ENCODE results near the gene CORO1A. TPM values are rescaled to one million over a fixed set of nuclear protein-coding genes. Genes with fewer than 3 reads are reported as not detected.

CORO1A gene
- total RNA-seq, 2 experiments from 2014 or later = 1,130 to 1,151 TPM

DNA sequence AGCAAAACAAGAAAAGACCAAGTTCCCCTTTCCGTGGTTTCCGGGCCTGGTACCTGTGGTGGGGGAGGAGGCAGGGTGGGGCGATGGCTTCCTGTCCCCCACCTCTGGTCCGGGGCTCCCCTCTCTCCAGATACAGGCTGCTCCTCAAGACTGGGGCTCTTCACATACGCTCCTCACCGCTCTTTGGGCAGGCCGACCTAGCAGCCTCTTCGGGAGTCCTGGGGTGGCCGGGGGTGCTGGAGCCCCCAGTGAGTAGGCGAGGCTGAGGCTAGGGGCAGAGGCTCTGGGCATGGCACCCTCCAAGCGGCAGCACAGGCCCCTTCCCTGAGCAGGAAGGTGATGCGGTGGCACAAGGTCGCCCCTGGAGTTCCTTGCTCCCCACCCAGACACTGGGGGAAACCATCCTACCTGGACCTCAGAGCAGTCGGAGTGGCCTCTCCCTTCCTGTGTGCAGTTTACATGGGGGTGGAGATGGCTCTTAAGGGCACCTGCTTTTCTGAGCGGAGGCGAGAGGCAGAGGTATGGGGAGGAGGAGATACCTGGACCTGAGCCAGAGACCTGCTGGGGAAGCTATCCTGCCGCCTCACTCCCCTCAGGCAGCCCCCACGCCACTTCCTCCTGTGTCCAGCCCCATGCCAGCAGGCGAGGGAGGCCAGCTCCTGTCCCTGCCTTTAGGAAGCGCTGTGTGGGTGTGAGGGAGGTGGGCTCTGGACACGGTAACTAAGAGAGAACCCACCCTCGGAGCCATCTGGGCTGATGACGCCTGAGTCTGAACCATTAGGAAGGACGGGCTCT, 891 bp downstream of the CORO1A start:
- H3K36me3 Mint-ChIP-seq (ENCODE audit: low read depth) = peaks cover 44% of the 10 kb centered on the region
- ATAC-seq (peak; percentile 18), DNase-seq (peak; percentile 88)
- POLR2A ChIA-PET = interaction anchor here (1.0 to 4.5 kb wide), 10 partner anchors 47 to 351 kb away, joined by 3 to 47 read pairs (median 6); partner anchors contain the start of genes ALDOA, TBX6, YPEL3 and ZNF747
- H3K9me3 Mint-ChIP-seq = no peaks in the 10 kb centered on the region
- CTCF ChIA-PET = interaction anchor here (0.8 to 2.0 kb wide), 3 partner anchors 72 to 225 kb away, joined by 3 to 19 read pairs (median 4); partner anchors contain the start of genes GDPD3 and TBX6
- TF ChIP-seq, protein P1, sequence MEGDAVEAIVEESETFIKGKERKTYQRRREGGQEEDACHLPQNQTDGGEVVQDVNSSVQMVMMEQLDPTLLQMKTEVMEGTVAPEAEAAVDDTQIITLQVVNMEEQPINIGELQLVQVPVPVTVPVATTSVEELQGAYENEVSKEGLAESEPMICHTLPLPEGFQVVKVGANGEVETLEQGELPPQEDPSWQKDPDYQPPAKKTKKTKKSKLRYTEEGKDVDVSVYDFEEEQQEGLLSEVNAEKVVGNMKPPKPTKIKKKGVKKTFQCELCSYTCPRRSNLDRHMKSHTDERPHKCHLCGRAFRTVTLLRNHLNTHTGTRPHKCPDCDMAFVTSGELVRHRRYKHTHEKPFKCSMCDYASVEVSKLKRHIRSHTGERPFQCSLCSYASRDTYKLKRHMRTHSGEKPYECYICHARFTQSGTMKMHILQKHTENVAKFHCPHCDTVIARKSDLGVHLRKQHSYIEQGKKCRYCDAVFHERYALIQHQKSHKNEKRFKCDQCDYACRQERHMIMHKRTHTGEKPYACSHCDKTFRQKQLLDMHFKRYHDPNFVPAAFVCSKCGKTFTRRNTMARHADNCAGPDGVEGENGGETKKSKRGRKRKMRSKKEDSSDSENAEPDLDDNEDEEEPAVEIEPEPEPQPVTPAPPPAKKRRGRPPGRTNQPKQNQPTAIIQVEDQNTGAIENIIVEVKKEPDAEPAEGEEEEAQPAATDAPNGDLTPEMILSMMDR (IDR thresholded peaks at IDR 0.05) = no peak
- peaks cover 28% of the 10 kb centered on the region for H3K4me1 Mint-ChIP-seq (ENCODE audit: low read depth)
- peak overlapping the region; percentile 100 for H3K27ac Mint-ChIP-seq
- peak overlapping the region; percentile 100 for H3K4me3 Mint-ChIP-seq
- intact Hi-C loops (cut with micrococcal nuclease) = no loop called here
- H3K27me3 Mint-ChIP-seq = no peaks in the 10 kb centered on the region

DNA sequence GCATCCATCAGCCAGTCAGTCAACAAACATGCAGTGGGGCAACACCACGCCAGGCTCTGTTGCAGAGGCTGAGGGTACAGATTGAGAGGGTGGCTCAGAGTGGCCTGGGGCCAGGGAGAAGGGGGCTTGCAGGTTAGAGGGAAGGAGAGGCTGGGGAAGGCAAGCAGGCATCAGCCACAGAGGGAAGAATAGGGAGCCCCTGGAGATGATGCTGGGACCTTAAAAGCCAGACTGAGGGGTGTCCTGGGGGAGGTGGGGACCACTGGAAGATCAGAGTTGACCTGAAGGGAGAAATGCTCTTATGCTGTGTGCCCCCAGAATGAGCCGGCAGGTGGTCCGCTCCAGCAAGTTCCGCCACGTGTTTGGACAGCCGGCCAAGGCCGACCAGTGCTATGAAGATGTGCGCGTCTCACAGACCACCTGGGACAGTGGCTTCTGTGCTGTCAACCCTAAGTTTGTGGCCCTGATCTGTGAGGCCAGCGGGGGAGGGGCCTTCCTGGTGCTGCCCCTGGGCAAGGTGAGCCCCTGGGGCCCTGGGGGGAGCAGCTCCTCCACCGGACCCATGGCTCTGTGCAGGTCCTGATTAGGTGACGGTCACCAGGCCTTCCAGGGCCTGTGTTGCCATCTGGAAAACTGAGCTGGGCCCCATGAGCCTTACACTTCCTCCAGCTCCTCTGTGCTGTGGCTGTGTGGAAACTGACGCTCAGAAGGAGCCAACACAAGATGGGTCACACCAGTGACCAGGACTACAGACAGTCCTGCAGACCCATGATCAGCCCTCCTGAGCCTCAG, 1.7 kb downstream of the CORO1A start:
- CTCF ChIA-PET = interaction anchor here (1.1 to 2.7 kb wide), 5 partner anchors 73 to 224 kb away, joined by 3 to 19 read pairs (median 8); partner anchors contain the start of genes GDPD3 and TBX6
- Mint-ChIP-seq H3K36me3 (ENCODE audit: low read depth) (peaks cover 44% of the 10 kb centered on the region), H3K27me3 (no peaks in the 10 kb centered on the region), H3K4me3 (peak overlapping the region; percentile 100), H3K27ac (peak overlapping the region; percentile 100), H3K9me3 (no peaks in the 10 kb centered on the region), H3K4me1 (ENCODE audit: low read depth) (peaks cover 28% of the 10 kb centered on the region)
- peak; percentile 5 for ATAC-seq
- DNase-seq = peak; percentile 61
- POLR2A ChIA-PET = interaction anchor here (0.7 to 4.5 kb wide), 18 partner anchors 12 to 448 kb away, joined by 3 to 47 read pairs (median 4); partner anchors contain the start of genes ALDOA, TBX6 and YPEL3
- intact Hi-C loops (cut with micrococcal nuclease) = no loop called here
- TF ChIP-seq, protein P1 (IDR thresholded peaks at IDR 0.05) = no peak

DNA sequence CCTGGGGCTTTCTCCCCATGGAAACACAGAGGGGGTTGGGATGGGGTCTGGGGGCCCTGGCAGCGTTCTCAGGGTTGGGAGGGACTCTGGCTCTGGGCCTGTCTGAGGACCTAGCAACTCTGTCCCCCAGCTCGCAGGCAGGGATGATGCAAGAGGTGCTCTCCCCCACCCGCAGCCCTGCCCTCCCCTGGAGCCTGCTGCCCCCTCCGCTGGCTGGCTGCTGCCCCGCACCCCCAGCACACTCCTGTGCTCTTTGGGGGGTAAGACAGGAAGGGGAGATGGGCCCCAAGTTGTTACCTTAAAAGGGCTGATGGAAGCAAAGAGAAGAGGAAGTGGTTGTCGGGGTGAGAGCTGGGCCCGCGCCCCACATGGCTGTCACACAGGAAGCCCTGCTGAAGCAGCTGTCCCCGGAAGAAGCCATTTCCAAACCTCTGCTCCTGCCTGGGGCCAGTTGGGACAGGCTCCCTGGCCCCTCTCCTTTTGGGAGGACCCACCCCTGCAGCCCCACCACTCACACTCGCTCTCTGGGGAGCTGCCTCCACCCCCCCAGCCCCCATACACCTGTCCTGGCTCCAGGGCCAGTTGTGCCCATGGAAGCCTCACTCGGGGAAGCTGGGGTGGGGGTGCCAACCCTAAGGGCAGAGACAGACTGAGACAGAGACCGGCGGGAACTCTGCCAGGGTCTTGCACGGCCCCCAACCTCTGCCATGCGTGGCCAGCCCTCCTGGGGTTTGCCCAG, 2.5 kb downstream of the CORO1A start:
- H3K36me3 Mint-ChIP-seq (ENCODE audit: low read depth) = peaks cover 44% of the 10 kb centered on the region
- peak overlapping the region; percentile 100 for H3K4me3 Mint-ChIP-seq
- H3K27ac Mint-ChIP-seq = peak overlapping the region; percentile 100
- H3K9me3 Mint-ChIP-seq = no peaks in the 10 kb centered on the region
- peak; percentile 49 for ATAC-seq
- TF ChIP-seq, protein P1 (IDR thresholded peaks at IDR 0.05) = no peak
- peak; percentile 95 for DNase-seq
- intact Hi-C loops (cut with micrococcal nuclease) = no loop called here
- CTCF ChIA-PET = interaction anchor here (0.9 to 2.7 kb wide), 6 partner anchors 54 to 223 kb away, joined by 3 to 19 read pairs (median 6); partner anchors contain the start of genes GDPD3 and TBX6
- POLR2A ChIA-PET = interaction anchor here (0.9 to 4.5 kb wide), 19 partner anchors 56 to 447 kb away, joined by 3 to 47 read pairs (median 4); partner anchors contain the start of genes ALDOA, MAPK3, SEPTIN1 and TBX6
- no peaks in the 10 kb centered on the region for H3K27me3 Mint-ChIP-seq
- peaks cover 24% of the 10 kb centered on the region for H3K4me1 Mint-ChIP-seq (ENCODE audit: low read depth)

DNA sequence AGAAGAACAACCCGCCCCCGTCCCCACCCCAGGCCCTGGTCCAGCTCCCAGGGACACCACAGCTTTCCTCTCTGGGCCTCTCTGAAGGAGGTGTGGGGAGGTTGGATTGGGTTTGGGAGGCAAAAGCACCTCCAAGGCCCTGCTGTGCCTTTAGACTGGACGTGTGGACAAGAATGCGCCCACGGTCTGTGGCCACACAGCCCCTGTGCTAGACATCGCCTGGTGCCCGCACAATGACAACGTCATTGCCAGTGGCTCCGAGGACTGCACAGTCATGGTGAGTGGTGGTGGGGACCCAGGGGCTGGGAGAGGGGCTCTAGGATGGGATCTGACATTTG, 3.0 kb downstream of the CORO1A start:
- ChIA-PET POLR2A (interaction anchor here (0.6 to 4.5 kb wide), 14 partner anchors 57 to 447 kb away, joined by 3 to 47 read pairs (median 4); partner anchors contain the start of genes ALDOA, MAPK3, SEPTIN1 and TBX6), CTCF (interaction anchor here (0.6 to 2.7 kb wide), 7 partner anchors 55 to 372 kb away, joined by 3 to 19 read pairs (median 3); partner anchors contain the start of genes GDPD3 and TBX6)
- DNase-seq (no peak), ATAC-seq (no peak)
- Mint-ChIP-seq H3K4me3 (peak overlapping the region; percentile 100), H3K4me1 (ENCODE audit: low read depth) (peaks cover 22% of the 10 kb centered on the region), H3K36me3 (ENCODE audit: low read depth) (peaks cover 44% of the 10 kb centered on the region), H3K27me3 (no peaks in the 10 kb centered on the region), H3K9me3 (no peaks in the 10 kb centered on the region), H3K27ac (peak overlapping the region; percentile 100)
- TF ChIP-seq, protein P1 (IDR thresholded peaks at IDR 0.05) = no peak
- intact Hi-C loops (cut with micrococcal nuclease) = no loop called here

All from activated CD8-positive, alpha-beta T cell treated with anti-CD3 and anti-CD28 coated beads for 36 hours (primary cell).